Measurements from ENCODE around the gene ABLIM2.

ABLIM2 gene

GRCh38 chr4:7993671-7994070 is 164.9 kb downstream of the ABLIM2 start:
- no peak overlapping the region for H3K4me3 ChIP-seq (ENCODE audit: low read length)
- H2BK120ac ChIP-seq (ENCODE audit: low read depth, low read length): no peak overlapping the region
- WGBS (ENCODE audit: extremely low coverage, insufficient coverage, low lambda C conversion rate): no CpG with 5 or more reads among the region's 6 CpGs
- H4K8ac ChIP-seq (ENCODE audit: low read depth, low read length): no peak overlapping the region
- no peaks in the 10 kb centered on the region for H3K36me3 ChIP-seq (ENCODE audit: control insufficient read depth, insufficient read depth, low read length)
- DNase-seq: no peak
- H3K9ac ChIP-seq (ENCODE audit: low read length): no peak overlapping the region
- no peak overlapping the region for H3K18ac ChIP-seq (ENCODE audit: low read length)
- no peak overlapping the region for H3K23ac ChIP-seq (ENCODE audit: low read length)
- H3K4me2 ChIP-seq (ENCODE audit: low read length): no peak overlapping the region
- no peak overlapping the region for H2BK5ac ChIP-seq (ENCODE audit: low read length)
- H3K79me2 ChIP-seq (ENCODE audit: control insufficient read depth, insufficient read depth, low read length): no peaks in the 10 kb centered on the region
- H3K27ac ChIP-seq (ENCODE audit: low read depth, low read length): no peak overlapping the region
- H3K27me3 ChIP-seq (ENCODE audit: insufficient read depth, low read length, poor library complexity): no peaks in the 10 kb centered on the region
- H3K4me1 ChIP-seq (ENCODE audit: control insufficient read depth, low read depth, low read length): no peaks in the 10 kb centered on the region
- H3K79me1 ChIP-seq (ENCODE audit: low read length): no peaks in the 10 kb centered on the region
- no peak overlapping the region for H2AK5ac ChIP-seq (ENCODE audit: low read length)
- no peak overlapping the region for H4K5ac ChIP-seq (ENCODE audit: low read length)
- H3K56ac ChIP-seq (ENCODE audit: low read length): no peak overlapping the region
- no peak overlapping the region for H2BK15ac ChIP-seq (replicated peaks; ENCODE audit: low read depth)
- no peak overlapping the region for H3K4ac ChIP-seq (ENCODE audit: low read depth, low read length)

- no peak overlapping the region for H4K5ac ChIP-seq (ENCODE audit: low read length)
Observed at GRCh38 chr4:7992846-7993245, 165.8 kb downstream of the ABLIM2 start.

GRCh38 chr4:7990807-7991459 is 167.7 kb downstream of the ABLIM2 start:
- WGBS (ENCODE audit: extremely low coverage, insufficient coverage, low lambda C conversion rate): no CpG with 5 or more reads among the region's 10 CpGs
- H4K5ac ChIP-seq (ENCODE audit: low read length): no peak overlapping the region
- H2BK120ac ChIP-seq (ENCODE audit: low read depth, low read length): no peak overlapping the region
- no peaks in the 10 kb centered on the region for H3K79me1 ChIP-seq (ENCODE audit: low read length)
- no peak overlapping the region for H3K18ac ChIP-seq (ENCODE audit: low read length)
- H3K23ac ChIP-seq (ENCODE audit: low read length): no peak overlapping the region
- no peak overlapping the region for H4K8ac ChIP-seq (ENCODE audit: low read depth, low read length)
- H2AK5ac ChIP-seq (ENCODE audit: low read length): no peak overlapping the region
- DNase-seq: no peak
- no peak overlapping the region for H3K4me2 ChIP-seq (ENCODE audit: low read length)
- no peaks in the 10 kb centered on the region for H3K4me1 ChIP-seq (ENCODE audit: control insufficient read depth, low read depth, low read length)
- no peak overlapping the region for H3K9ac ChIP-seq (ENCODE audit: low read length)
- H3K79me2 ChIP-seq (ENCODE audit: control insufficient read depth, insufficient read depth, low read length): no peaks in the 10 kb centered on the region
- no peak overlapping the region for H3K4ac ChIP-seq (ENCODE audit: low read depth, low read length)
- no peak overlapping the region for H3K56ac ChIP-seq (ENCODE audit: low read length)
- no peak overlapping the region for H3K27ac ChIP-seq (ENCODE audit: low read depth, low read length)
- H3K4me3 ChIP-seq (ENCODE audit: low read length): no peak overlapping the region
- H3K36me3 ChIP-seq (ENCODE audit: control insufficient read depth, insufficient read depth, low read length): no peaks in the 10 kb centered on the region
- H2BK5ac ChIP-seq (ENCODE audit: low read length): no peak overlapping the region
- H2BK15ac ChIP-seq (replicated peaks; ENCODE audit: low read depth): no peak overlapping the region
- H3K27me3 ChIP-seq (ENCODE audit: insufficient read depth, low read length, poor library complexity): no peaks in the 10 kb centered on the region

More at GRCh38 chr4:7992846-7993245, 165.8 kb downstream of the ABLIM2 start:
- no peak overlapping the region for H3K27ac ChIP-seq (ENCODE audit: low read depth, low read length)
- no peak overlapping the region for H3K56ac ChIP-seq (ENCODE audit: low read length)
- no peak overlapping the region for H3K4me3 ChIP-seq (ENCODE audit: low read length)
- no peaks in the 10 kb centered on the region for H3K4me1 ChIP-seq (ENCODE audit: control insufficient read depth, low read depth, low read length)
- H4K8ac ChIP-seq (ENCODE audit: low read depth, low read length): no peak overlapping the region
- H2AK5ac ChIP-seq (ENCODE audit: low read length): no peak overlapping the region
- DNase-seq: no peak
- no peak overlapping the region for H3K4me2 ChIP-seq (ENCODE audit: low read length)
- no peaks in the 10 kb centered on the region for H3K79me1 ChIP-seq (ENCODE audit: low read length)
- H3K79me2 ChIP-seq (ENCODE audit: control insufficient read depth, insufficient read depth, low read length): no peaks in the 10 kb centered on the region
- no peaks in the 10 kb centered on the region for H3K36me3 ChIP-seq (ENCODE audit: control insufficient read depth, insufficient read depth, low read length)
- H3K18ac ChIP-seq (ENCODE audit: low read length): no peak overlapping the region
- WGBS (ENCODE audit: extremely low coverage, insufficient coverage, low lambda C conversion rate): no CpG with 5 or more reads among the region's 11 CpGs
- H2BK5ac ChIP-seq (ENCODE audit: low read length): no peak overlapping the region
- no peaks in the 10 kb centered on the region for H3K27me3 ChIP-seq (ENCODE audit: insufficient read depth, low read length, poor library complexity)
- no peak overlapping the region for H3K4ac ChIP-seq (ENCODE audit: low read depth, low read length)
- H2BK15ac ChIP-seq (replicated peaks; ENCODE audit: low read depth): no peak overlapping the region
- no peak overlapping the region for H3K9ac ChIP-seq (ENCODE audit: low read length)
- no peak overlapping the region for H2BK120ac ChIP-seq (ENCODE audit: low read depth, low read length)
- H3K23ac ChIP-seq (ENCODE audit: low read length): no peak overlapping the region

- Histone ChIP-seq H2BK120ac (ENCODE audit: low read depth, low read length) (no peak overlapping the region), H3K4me2 (ENCODE audit: low read length) (no peak overlapping the region), H3K56ac (ENCODE audit: low read length) (peak overlapping the region; percentile 15), H3K4ac (ENCODE audit: low read depth, low read length) (no peak overlapping the region), H3K27ac (ENCODE audit: low read depth, low read length) (no peak overlapping the region), H4K5ac (ENCODE audit: low read length) (no peak overlapping the region), H3K23ac (ENCODE audit: low read length) (no peak overlapping the region), H3K79me2 (ENCODE audit: control insufficient read depth, insufficient read depth, low read length) (no peaks in the 10 kb centered on the region), H3K36me3 (ENCODE audit: control insufficient read depth, insufficient read depth, low read length) (no peaks in the 10 kb centered on the region), H2BK5ac (ENCODE audit: low read length) (no peak overlapping the region), H3K4me3 (ENCODE audit: low read length) (no peak overlapping the region), H2AK5ac (ENCODE audit: low read length) (no peak overlapping the region), H3K27me3 (ENCODE audit: insufficient read depth, low read length, poor library complexity) (no peaks in the 10 kb centered on the region), H3K79me1 (ENCODE audit: low read length) (no peaks in the 10 kb centered on the region), H3K9ac (ENCODE audit: low read length) (no peak overlapping the region), H2BK15ac (replicated peaks; ENCODE audit: low read depth) (no peak overlapping the region), H3K4me1 (ENCODE audit: control insufficient read depth, low read depth, low read length) (no peaks in the 10 kb centered on the region), H4K8ac (ENCODE audit: low read depth, low read length) (no peak overlapping the region), H3K18ac (ENCODE audit: low read length) (no peak overlapping the region)
- WGBS (ENCODE audit: extremely low coverage, insufficient coverage, low lambda C conversion rate): no CpG with 5 or more reads among the region's 2 CpGs
- DNase-seq: no peak
Observed at GRCh38 chr4:7989654-7990053, 169.0 kb downstream of the ABLIM2 start.

GRCh38 chr4:7988437-7988836 is 170.2 kb downstream of the ABLIM2 start:
- H3K27ac ChIP-seq (ENCODE audit: low read depth, low read length): no peak overlapping the region
- H3K9ac ChIP-seq (ENCODE audit: low read length): no peak overlapping the region
- no peaks in the 10 kb centered on the region for H3K79me1 ChIP-seq (ENCODE audit: low read length)
- no peak overlapping the region for H2BK120ac ChIP-seq (ENCODE audit: low read depth, low read length)
- no peak overlapping the region for H2AK5ac ChIP-seq (ENCODE audit: low read length)
- H3K4me1 ChIP-seq (ENCODE audit: control insufficient read depth, low read depth, low read length): no peaks in the 10 kb centered on the region
- no peaks in the 10 kb centered on the region for H3K79me2 ChIP-seq (ENCODE audit: control insufficient read depth, insufficient read depth, low read length)
- H4K5ac ChIP-seq (ENCODE audit: low read length): no peak overlapping the region
- no peak overlapping the region for H3K56ac ChIP-seq (ENCODE audit: low read length)
- H2BK5ac ChIP-seq (ENCODE audit: low read length): no peak overlapping the region
- H3K23ac ChIP-seq (ENCODE audit: low read length): no peak overlapping the region
- H3K4ac ChIP-seq (ENCODE audit: low read depth, low read length): no peak overlapping the region
- H3K36me3 ChIP-seq (ENCODE audit: control insufficient read depth, insufficient read depth, low read length): no peaks in the 10 kb centered on the region
- H3K4me2 ChIP-seq (ENCODE audit: low read length): no peak overlapping the region
- no peak overlapping the region for H3K18ac ChIP-seq (ENCODE audit: low read length)
- no peak for DNase-seq
- no peaks in the 10 kb centered on the region for H3K27me3 ChIP-seq (ENCODE audit: insufficient read depth, low read length, poor library complexity)
- no CpG with 5 or more reads among the region's 1 CpG for WGBS (ENCODE audit: extremely low coverage, insufficient coverage, low lambda C conversion rate)
- no peak overlapping the region for H3K4me3 ChIP-seq (ENCODE audit: low read length)
- no peak overlapping the region for H2BK15ac ChIP-seq (replicated peaks; ENCODE audit: low read depth)
- H4K8ac ChIP-seq (ENCODE audit: low read depth, low read length): no peak overlapping the region

All from mesendoderm (in vitro differentiated cells).